NT2/D1 (cell line): ENCODE data around the gene VENTX.

Experiments
- YY1 ChIP-seq: IDR thresholded peaks from 2 replicates; pipeline ENCODE4 v1.6.1; 2011; ENCODE audit not compliant: insufficient read length, insufficient read depth
- ZNF274 ChIP-seq: IDR thresholded peaks from 2 replicates; pipeline ENCODE4 v1.6.1; 2011; ENCODE audit warnings: mild to moderate bottlenecking, low read depth, low read length

DNA sequence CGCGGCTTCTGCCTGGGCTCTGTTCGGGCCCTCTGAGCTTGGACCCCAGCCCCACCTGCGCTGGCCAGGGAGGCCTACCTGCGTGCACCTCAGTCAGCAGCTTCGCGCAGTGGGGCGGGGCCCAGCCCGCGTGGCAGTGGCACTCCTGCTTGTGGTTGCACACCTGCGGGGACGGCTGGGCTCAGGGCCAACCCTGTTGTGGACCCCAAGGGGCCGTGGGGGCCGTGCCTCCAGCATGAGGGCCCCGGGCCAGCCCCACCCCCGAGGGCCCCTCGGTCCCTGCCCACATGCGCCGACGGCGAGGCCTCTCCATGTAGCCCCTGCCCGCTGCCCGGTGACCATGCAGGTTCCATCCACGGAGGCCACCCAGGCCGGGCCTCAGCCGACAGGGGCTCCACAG lies 31.7 kb downstream of the VENTX start:
- TF ChIP-seq ZNF274 = no peak
- no peak for TF ChIP-seq YY1
